ENCODE data around the gene DOK7.
A peak's percentile ranks its signal among the peaks of the same experiment; 100 is the strongest.

Gene DOK7

DNA sequence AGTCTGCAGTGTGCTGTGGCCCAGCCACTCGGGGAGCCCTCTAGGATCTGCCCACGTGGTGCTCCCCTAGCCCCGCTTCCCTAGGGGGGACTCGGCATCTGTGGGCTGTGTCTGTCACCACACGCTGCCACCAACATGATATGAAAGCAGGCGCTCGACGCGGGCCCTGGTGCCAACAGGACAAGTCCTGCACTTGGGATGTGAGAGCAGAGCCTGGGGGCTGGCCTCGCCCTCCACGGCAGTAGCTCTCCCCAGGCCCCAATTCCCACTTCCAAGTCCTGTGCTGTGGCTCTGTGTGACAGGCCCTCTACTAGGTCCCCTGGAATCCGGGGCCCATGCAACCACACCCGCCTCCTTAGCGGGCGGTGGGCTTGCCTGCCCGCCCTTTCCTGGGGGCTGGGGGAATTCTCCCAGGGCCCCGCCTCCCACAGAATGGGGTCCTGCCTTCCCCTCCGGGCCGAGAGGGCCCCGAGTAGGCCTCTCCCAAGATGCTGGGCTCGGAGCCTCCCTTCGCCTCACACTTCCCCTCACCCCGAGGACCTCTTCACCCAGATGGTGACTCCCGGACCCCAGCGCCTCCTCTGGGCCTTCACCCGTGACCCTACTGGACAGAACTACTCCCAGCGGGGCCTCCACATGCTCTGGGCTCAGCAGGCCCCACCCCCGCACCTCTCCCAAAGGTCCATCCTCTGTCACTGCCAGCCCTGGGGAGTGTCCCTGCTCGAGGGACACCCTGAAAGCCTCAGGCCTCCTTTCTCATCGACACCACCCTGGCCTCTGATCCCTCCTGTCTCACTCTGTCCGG lies 57.9 kb downstream of the DOK7 start:
- no peak for DNase-seq (ENCODE audit: low spot score)

DNA sequence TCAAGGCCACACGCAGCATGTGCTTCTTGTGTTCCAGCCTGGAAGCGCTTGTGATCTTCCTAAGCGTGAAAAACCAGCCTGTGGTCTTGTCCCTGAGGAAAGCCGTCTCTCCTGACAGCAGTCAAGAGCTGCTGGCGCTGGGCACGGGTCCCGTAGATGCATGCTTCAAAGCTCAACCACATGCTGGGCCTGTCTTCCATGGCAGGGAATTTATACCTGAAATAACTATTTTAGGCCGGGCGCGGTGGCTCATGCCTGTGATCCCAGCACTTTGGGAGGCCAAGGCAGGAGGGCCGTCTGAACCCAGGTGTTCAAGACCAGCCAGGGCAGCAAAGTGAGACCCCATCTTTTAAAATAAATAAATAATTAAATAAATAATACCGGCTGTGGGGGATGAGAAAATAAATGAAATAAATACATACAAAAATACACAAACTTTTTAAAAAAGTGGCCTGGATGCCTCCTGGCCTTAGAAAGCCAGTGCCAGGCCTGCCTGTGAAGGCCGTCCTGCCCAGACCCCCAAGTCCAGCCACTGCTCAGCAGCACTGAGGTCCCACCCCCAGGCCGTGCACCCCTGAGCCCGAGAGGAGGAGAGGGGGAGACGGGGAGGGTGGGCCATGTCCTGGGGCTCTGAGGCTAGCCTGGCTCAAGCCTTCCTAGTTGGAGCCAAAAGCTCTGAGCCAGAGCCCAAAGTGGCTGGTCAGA lies 58.7 kb downstream of the DOK7 start:
- DNase-seq (ENCODE audit: low spot score): no peak

DNA sequence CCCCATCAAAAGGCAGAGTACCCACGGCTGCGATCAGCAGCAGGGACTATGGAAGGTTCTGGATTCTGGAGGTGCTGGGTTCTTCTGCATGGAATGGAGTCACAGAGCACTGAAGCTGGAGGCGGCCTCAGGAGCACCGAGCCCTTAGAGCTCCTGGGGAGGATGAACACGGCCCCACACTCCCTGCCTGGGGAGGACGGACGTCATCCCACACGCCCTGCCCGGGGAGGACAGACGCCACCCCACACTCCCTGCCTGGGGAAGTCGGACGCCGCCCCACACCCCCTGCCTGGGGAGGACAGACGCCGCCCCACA lies 59.2 kb downstream of the DOK7 start:
- no peak for DNase-seq (ENCODE audit: low spot score)

DNA sequence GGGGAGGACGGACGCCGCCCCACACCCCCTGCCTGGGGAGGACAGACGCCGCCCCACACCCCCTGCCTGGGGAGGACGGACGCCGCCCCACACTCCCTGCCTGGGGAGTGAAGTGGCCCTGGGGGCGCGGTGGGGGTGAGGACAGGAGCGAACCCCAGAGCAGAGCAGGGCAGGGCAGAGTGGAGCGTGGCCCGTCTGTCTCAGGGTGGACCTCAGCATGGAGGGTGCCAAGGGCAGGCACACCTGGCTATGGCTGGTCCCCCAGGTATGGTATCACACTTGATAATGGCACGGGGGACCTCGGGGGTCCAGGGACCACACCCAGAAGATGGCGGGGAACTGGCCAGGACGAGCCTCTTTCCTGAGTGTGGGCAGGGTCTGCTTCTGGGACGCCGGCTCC lies 59.5 kb downstream of the DOK7 start:
- no peak for DNase-seq (ENCODE audit: low spot score)

DNA sequence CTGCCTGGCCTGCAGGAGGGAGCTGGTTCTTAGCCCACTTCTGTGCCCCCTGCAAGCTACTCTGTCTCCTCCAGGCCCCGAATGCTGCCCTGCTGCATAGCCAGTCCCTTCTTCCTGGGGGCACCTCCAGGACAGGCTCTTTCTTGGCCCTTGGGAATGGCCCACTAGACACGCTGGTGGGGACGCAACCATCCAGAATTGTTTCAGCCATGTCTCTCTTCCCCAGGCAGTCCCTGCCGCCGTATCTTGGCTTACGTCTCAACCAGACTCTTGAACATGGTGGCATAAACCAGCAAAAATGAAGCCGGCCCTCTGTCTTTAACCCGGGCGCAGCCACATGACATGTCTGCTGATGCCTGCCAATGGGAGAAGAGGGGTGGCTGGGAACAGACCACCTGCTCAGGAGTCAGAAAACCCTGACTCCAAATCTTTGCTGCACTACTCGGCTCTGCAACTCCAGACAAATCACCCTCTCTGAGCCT lies 60.1 kb downstream of the DOK7 start:
- DNase-seq (ENCODE audit: low spot score): no peak

DNA sequence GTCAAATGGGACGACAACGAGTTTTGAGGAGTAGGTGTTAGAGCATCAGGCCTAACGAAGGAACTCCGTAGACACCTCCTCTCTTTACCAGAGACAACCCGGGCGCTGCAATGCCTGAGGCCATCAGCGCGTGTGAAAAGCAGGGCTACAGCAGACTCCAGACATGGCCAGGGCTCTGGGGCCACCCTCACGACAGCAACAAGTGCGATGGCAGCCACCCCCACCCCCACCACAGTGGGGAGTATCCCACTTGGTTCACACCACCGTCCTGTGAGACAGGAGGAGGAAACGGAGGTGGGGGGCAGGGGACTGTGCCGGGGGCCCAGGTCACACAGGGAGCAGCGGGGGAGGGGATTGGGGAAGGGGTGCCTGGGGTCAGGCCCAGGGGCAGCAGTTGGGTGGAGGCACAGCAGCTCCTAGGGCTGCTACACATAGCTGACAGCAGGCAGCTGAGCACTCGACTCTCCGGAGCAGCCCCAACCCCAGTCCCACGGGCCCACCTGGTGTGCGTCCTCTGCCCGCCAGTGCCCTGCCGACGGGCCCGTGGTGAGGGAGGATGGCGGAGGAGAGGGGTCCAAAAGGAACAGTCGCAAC lies 60.6 kb downstream of the DOK7 start:
- DNase-seq (ENCODE audit: low spot score): no peak

DNA sequence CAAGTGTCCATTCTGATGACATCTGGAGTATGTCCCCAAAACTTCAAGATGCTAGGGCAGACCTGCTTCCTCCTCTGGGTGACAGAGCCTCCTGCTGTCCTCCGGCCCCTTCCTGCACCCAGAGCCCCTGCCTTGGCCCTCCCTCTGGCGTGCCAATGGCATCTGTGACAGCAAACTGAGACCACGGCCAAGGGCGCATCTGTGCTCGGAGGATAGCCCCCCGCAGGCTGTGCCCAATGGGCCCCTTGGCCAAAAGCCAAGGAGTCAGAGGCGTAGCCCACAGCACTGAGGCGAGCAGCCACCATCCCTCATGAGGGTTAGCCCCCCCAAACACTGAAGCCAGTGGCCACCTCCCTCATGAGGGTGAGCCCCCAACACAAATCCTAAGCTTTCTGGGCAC lies 61.2 kb downstream of the DOK7 start:
- DNase-seq (ENCODE audit: low spot score): no peak

DNA sequence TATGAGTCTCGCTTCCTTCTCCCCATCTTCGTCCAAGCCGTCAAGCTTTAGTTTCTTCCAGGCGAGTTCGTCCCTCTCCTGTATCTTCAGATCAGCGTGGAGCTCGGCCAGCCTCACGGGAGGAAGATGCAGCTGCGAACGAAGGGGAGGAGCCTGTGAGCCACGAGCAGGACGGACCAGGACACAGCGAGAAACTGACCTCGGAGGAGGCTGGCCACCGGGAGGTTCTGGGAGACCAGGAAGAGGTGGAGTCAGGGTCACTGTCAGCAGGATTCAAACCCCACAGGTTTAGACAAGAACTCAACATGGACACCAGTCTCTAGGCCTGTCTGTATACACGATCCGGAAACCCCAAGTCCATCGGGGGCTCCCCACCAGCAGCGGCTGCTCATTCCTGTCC lies 61.8 kb downstream of the DOK7 start:
- DNase-seq (ENCODE audit: low spot score): no peak

DNA sequence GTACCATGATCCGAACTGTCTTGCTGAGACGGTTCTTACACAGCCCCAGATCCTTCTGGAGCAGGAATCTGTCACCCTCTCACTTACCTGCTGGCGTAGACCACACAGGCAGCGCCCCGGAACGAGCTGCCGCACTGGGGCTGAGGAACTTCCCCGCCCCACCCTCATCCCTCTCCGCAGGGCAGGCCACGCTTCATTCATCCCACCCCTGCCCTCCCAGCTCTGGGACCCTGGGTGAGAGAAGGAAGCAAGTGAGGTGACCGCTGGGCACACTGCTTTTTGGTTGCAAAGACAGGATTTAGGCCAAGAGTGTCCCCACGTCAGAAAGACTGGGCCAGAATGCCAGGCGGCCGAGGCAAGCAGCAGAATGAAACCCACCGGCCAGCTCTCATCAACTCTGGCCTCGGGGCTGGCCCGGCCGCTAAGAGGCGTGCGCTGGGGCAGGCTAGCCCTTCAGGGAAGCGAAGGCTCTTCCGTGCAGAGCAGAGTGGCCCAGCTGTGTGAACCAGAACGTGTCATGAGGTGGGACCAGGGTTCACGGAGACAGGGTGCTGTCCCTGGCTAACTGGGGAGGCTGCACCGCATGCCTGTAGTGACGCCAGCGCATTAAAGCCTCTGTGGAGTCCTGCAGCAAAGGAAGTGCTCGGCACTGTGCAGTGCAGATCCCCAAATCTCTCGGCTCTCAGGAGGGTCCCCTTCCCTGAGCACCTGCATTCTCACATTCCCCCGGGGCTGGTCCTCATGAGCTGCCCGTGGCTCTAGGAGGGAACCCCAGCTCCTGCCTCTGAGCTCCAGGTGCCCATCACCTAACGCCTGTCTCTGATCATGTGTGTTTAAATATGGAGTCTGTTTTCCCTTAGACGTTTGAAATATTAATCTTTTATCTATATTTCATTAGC lies 62.7 kb downstream of the DOK7 start:
- no peak for DNase-seq (ENCODE audit: low spot score)

DNA sequence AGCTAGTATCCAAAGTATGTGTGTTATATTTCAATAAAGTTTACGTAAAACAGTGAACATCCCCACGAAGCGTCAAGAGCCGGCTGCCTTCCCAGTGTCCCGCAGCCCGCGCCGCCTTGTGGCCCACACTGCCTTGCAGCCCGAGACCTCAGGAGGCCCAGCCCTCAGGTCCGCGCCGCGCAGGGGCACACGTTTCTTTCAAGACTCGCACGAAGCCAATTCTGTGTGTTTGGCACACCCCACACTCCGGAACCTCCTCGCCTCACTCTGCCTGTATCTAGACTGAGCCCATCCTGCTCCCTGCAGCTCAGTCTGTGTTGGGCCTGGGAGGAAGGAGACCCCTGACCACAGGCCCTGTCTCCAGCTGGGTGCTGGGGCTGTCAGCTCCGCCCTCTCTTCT lies 63.4 kb downstream of the DOK7 start:
- DNase-seq (ENCODE audit: low spot score): no peak

DNA sequence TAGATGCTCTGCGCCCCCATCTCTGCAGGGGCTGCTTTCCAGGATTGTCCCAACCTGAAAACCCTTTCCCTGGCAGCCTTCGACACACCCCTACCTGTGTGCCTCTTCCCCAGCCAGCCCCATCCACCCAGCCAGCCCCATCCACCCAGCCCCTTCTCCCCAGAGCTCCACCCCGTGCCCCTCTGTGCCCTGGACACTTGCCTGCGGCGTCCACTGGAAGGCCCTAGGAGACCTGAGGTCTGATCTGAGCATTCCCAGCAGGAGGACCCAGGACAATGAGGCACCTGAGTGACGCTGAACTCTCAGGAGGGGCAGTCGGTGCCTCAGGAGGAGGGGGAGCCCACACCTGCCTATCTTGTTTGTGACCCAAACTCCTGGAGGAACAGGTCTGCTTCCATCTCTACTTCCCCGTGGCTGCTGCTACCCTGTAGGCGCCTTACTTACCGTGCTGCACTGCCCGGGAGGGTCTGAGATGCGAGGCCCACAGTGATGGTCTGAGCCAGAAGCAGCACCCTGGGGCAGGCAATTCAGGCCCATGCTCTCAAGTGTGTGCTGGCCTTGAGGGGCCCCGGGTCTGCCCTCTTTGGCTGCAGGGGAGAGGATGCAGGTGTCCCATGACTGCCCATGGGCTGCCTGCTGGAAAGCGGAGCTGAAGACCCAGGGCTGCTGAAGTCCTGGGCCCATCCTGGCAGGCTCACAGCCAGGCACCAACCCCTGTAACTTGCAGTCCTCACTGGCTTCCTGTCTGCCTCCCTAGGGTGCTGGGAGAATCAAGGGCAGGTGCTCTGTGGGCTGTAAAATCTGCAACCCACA lies 64.2 kb downstream of the DOK7 start:
- no peak for DNase-seq (ENCODE audit: low spot score)

DNA sequence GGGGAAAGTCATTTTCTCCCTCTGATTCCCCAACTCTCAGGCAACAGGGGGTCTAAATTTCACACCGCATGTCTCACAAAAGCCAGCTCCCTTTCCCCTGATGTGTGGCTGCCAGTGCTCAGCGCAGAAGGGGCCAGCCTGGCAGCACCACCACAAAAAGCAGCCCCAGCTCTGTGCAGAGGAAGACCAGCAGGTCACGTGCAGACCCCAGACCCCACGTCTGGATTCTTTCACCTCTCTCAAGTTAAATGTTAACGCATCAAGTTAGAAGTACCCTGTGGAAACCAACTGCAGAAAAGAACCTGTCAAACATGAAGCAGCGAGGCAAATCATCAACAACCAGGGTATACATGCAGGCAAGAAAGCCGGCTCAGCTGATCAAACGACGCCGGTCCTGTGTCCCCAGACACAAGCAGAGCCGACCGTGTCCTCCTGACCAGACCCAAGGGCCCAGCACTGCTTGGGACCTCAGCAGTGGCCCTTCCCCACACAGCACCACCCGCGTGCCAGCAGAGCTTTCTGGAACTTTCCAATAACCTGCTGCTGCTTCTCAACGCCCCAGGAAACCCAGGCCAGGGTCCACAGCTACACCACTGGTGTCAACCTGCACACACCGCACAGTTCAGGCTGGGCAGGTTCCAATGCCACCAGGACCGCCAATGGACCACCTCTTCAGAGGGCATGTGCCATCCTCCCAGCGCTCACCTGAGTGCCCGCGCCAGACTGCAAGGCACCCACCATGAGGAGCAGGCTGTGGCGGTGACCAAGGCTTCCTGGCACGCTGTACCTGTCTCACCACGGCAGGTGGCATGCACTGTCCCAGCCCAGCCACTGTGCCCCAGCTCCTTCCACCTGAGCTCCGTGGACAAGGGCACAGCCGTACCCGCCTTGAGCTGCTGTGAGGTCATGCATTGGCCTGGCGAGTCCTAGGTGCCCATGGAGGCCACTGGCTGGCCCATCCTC lies 65.1 kb downstream of the DOK7 start:
- DNase-seq (ENCODE audit: low spot score): no peak

DNA sequence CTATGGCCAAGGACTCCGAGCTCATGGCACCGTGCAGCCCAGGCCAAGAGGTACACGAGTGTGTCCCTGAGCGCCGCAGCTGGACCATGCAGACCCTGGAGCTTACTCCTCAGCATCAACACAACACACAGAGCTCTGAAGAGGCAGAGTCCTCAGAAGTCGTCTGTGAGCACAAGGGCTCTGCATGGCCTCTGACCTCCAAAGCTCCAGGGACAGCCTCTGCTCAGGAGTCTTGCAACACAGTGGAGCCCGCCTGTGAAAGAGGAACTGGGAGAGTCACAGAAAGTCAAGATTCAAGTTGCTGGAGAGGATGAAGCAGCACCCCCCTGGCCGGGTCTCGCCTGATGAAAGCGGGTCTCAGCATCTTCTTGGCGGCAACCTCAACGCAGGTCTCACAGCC lies 66.3 kb downstream of the DOK7 start:
- DNase-seq (ENCODE audit: low spot score): no peak

DNA sequence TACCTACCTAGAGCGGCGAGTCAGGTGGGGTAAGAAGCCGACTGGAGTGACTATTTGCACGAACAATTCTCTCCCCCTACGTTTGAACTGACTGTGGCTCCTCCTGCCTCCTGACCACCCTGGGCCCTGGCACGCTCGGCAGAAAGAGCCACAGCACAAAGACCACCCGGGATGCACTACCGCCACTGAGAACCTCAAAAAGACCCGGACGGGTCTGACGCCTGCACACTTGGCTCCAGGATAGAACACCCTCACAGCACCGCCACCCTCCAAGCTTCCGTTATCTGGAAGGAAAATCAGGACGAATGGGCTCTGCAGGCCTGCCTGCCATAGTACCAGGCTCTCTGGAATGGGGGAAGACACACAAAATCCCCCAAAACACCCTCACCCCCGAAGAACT lies 66.9 kb downstream of the DOK7 start:
- DNase-seq (ENCODE audit: low spot score): no peak

DNA sequence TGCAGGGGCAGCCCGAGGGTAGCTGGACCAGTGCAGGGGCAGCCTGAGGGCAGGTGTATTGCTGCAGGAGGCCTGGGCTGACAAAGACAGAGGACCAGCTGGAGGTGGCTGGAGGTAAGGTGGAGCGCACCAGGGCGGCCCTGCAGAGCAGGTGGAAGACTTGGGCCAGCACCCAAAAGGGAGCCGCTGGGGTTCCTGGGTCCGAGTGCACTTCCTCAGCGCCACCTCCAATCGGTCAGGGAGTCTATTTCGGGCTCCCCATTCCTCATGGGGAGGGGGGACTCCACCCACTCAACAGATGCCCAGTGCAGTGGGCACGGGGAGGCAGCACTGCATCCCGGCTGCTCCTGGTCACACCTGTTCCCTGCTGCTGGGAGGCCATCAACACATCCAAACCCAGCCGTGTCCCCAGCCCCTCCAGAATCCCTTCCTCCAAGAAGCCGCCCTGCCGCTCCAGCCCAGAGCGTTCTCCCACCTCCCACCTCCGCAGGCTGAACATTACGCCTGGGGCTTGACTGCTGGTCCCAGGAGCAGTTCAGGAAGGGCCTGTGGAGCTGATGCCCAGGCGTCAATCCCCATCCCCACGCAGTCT lies 67.7 kb downstream of the DOK7 start:
- DNase-seq (ENCODE audit: low spot score): no peak

DNA sequence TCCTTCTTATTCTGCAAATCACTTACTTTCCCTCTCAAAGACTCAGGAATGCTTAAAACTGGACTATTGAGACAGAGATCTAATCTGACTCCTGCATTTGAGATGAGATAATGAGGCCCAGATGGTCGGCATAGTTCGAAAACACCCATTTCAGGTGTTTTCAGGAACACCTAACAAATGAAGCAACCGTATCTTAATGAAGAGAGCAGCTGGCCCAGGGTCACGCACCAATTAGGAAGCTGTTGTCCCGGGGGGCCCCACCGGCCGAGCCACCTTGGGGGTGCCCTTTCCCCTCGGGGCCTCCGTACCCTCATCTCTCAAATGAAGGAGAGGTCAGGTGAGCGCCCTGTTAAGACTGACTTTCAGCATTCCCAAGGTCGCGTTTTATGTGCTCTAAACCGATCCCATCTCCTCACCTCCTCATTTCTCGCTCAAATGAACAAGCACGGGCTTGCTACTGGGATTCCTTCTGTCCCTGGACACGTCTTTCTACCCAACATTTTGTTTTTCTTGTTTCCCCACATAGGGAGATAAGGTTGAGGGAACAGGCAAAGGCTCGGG lies 68.3 kb downstream of the DOK7 start:
- DNase-seq (ENCODE audit: low spot score): no peak

DNA sequence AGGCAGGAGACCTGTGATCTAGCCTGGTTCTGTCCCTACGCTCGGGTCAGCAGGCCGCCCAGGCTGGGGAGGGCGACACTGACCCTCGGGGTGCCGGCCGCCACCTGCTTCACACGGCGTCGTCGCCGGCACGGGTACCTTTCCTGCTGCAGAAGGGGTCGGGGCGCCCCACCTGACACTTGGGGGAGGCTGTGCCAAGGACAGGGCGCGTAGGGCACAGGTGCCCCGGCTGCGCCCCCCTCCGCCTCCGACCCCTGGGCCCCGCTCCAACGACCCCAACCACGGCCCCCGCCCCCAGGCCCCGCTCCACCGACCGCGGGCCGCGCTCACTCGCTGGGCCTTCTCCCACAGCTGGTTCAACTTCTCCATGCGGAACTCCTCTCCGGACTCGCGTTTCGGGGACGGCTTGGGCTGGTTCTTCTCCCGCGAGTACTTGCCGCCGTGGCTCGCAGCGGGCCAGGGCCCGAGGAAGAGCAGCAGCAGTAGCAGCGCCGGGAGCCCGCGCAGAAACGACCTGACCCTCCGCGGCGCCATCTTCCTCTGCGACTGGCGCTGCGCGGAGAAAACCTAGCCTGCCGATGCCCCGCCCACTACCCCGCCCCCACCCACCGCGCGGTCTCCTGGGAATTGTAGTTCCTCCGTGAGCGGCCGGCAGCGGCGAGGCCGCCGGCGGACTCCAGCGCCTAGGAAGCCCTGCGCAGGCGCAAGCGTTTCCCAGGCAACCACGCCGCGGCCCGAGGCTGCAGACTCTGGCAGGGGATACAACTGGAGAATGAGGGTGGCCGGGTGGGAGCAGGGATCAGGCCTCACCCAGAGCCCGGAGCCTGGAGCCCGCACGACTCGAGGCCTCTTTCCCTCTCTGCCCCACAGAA lies 69.0 kb downstream of the DOK7 start, which contains the start of gene LRPAP1:
LRPAP1 (minus strand) TSS at position 544 of the 872 bp plus-strand sequence; CDS start at position 534, 10 bp downstream.
- peak; percentile 100 for DNase-seq (ENCODE audit: low spot score)

DNA sequence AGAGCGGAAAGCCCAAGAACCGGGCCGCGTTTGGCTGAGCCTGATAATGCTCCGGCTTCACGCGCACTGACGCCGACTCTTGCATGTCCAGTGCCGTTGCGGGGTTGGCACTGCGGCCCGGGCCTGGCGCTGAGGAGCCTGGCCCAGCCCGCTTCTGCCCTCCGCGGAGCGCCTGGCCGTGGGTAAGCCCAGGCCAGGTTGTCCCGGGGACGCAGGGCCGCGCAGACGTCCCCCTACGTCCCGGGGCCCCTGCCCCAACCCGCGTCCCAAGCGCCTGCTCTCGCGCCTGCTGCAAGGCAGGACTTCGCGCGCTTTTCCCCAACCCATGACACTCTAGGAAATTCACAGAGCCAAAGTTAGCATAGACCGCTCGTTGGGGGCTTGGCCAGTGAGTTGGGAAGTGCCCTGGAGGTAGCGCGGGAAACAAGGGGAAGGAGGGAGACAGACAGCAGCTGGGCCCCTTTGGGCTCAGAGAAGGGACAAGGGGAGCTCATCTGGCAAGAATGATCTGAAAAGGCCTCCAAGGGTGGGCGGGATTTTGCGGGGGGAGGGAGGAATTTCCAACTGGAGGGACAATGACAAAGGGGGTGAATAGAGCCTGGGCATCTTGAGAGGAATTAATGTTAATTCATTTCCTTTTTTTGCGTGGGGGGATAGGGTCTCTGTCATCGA lies 69.8 kb downstream of the DOK7 start:
- no peak for DNase-seq (ENCODE audit: low spot score)

Measured in AG08396 (cell line).